GM18870 (cell line): ENCODE results near the gene CHRNA7.

Experiments
- ATAC-seq: cut with Tn5 transposase; IDR thresholded peaks from one replicate; pipeline ENCODE4 v1.9.1; 2021; ENCODE audit warnings: moderate library complexity; ENCODE audit not compliant: unreplicated experiment

Gene CHRNA7

GRCh38 chr15:32067115-32067514 is 36.8 kb downstream of the CHRNA7 start:
- no peak for ATAC-seq

GRCh38 chr15:32089851-32090359 is 59.6 kb downstream of the CHRNA7 start:
- ATAC-seq: no peak

GRCh38 chr15:32091505-32092380 is 61.4 kb downstream of the CHRNA7 start:
- no peak for ATAC-seq

DNA sequence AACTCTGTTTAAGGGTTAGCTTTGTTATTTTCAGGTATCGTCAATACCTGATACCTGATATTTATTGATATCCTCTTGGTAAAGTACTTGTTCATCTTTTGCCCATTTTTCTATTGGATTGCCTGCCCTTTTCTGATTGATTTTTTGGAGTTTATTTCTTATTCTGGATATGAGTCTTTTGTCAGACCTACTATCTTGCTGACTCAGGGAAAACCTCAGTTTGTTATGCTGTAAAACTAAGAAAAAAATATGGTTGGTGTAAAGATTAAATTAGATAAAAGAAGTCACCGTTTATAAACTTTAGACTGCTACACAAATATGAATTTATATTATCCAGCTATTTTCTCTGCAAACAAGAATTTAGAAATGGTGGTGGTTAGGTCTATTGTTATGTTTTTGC is 65.9 kb downstream of the CHRNA7 start:
- ATAC-seq: no peak

- ATAC-seq: no peak
Observed at GRCh38 chr15:32096916-32097617, 66.8 kb downstream of the CHRNA7 start.

- no peak for ATAC-seq
Observed at GRCh38 chr15:32098033-32098432, 67.7 kb downstream of the CHRNA7 start.

- no peak for ATAC-seq
Observed at GRCh38 chr15:32099097-32099785, 68.9 kb downstream of the CHRNA7 start.

GRCh38 chr15:32099956-32100684 is 69.8 kb downstream of the CHRNA7 start:
- no peak for ATAC-seq

DNA sequence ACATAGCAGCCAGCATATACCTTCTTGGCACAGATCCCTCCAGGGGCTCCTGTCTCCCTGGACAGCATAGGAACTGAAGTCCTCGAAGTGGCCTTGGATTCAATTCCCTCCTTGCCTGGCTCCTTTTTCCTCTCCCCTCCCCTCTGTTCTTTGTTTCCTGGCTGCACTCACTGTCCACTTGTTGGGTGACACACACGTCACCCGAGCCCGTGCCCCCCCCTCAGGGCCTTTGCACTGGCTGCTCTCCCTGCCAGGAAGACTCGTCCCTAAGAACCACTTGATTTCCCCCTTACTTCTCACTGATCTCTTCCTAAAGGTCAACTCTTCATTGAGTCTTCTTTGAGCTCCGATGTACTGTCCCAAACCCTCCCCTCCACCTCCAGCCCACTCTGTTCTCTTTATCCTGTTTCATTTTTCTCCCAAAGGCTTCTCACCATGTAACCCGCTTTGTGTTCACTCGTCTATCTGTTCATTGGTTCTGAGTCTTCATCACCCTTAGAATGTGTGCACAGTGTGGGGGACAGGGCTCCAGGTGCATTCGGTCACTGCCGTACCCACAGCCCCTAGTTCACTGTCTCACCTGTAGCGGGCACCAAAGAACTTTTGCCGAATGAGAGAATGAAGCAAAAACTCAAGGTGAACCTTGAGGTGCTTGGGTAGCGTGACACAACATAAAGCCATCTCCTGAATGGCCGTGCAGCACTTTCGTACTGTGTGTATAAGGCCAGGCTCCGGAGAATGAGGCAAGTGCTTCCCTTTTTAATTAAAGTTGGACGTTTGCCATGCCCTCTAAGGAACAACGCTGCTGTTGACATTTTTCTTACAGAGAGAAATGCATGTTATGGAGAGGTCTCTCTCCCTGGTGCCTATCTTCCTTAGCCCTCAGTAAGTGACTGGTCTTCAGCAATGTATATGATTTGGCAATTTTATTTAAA is 74.0 kb downstream of the CHRNA7 start:
- ATAC-seq: no peak

DNA sequence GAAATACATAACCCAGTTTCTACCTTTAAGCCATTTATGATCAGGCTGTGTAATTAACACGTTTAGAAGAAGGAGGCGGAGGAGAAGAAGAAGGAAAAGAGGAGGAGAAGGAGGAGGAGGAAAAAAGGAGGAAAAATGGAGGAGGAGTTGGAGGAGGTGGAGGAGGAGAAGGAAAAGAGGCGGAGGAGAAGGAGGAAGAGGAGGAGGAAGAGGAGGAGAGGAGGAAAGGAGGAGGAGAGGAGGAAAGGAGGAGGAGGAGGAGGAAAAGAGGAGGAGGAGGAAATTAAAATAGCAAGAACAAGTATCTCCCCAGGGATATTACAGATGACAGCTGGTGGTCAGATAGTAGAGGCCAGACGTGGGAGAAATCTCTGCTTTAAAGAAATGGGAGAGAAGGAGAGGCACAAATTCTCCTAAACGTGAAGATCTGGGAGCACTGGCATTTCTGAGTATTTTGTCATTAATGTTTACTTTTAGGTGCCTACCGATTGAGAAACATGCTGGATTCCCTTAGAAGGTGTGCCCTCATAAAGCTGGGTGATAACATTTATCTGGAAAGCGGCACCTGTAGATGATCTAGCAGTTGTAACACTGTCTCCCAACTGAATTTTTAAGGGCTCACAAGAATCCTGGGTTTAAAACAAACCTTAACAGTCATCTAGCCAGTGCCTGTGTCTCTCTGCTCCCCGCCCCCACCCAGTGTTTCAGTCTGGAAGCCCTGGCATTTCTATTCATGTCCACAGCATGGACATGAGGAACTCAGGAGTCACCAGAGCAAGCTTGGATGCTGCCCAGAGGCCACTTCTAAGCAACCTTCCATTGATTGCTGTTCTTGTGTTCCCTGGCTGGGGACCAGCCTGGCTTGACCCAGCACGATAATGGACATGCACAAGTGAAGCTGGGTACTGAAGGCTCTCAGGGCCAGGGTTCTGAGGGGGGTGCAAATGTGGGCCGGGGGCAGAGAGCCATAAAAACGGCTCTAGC is 75.2 kb downstream of the CHRNA7 start:
- no peak for ATAC-seq

GRCh38 chr15:32106401-32107381 is 76.4 kb downstream of the CHRNA7 start:
- no peak for ATAC-seq

- no peak for ATAC-seq
Observed at GRCh38 chr15:32107477-32108080, 77.3 kb downstream of the CHRNA7 start.

GRCh38 chr15:32108661-32109060 is 78.3 kb downstream of the CHRNA7 start:
- ATAC-seq: no peak

GRCh38 chr15:32112101-32112500 is 81.8 kb downstream of the CHRNA7 start:
- no peak for ATAC-seq

GRCh38 chr15:32113224-32113623 is 82.9 kb downstream of the CHRNA7 start:
- ATAC-seq: no peak

- no peak for ATAC-seq
Observed at GRCh38 chr15:32117122-32117521, 86.8 kb downstream of the CHRNA7 start.

DNA sequence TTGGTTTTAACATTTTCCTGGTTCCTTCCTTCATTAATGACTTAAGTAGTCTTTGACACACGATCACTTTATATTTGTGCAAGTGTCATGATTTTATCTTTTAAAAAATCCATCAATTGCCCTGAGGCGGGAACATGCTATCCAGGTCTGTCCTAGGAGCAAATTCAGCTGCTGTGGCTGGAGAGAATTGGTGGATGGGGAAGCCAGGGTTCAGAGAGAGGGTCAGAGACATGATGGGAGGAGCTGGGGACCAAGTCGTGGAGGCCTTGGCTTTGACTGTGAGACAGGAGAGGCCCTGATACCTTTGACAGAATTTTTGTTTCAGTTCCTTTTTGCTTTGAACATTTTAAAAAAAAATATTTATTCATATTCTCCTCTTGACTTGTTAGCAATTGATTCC is 89.0 kb downstream of the CHRNA7 start:
- ATAC-seq: no peak
